Neuron (in vitro differentiated cells): Measurements from ENCODE around the gene DLG4.

Experiments used
- H2AFZ ChIP-seq: one replicate; pipeline ENCODE4 v1.6.1; 2013; ENCODE audit warnings: low read depth, mild to moderate bottlenecking, inconsistent platforms, low read length, moderate library complexity
- H3K27me3 ChIP-seq: one replicate; pipeline ENCODE4 v1.6.1; 2013; ENCODE audit warnings: low read length; ENCODE audit not compliant: insufficient read depth
- H3K36me3 ChIP-seq: one replicate; pipeline ENCODE4 v1.6.1; 2013; ENCODE audit warnings: low read length; ENCODE audit not compliant: insufficient read depth
- H3K4me1 ChIP-seq: one replicate; pipeline ENCODE4 v1.6.1; 2013; ENCODE audit warnings: low read length; ENCODE audit not compliant: insufficient read depth
- H3K4me3 ChIP-seq: 2 replicates; pipeline ENCODE4 v1.5.1; 2013; ENCODE audit warnings: mild to moderate bottlenecking, low read length, moderate library complexity
- H3K9me3 ChIP-seq: one replicate; pipeline ENCODE4 v1.6.1; 2013; ENCODE audit warnings: low read length

DLG4 gene

DNA sequence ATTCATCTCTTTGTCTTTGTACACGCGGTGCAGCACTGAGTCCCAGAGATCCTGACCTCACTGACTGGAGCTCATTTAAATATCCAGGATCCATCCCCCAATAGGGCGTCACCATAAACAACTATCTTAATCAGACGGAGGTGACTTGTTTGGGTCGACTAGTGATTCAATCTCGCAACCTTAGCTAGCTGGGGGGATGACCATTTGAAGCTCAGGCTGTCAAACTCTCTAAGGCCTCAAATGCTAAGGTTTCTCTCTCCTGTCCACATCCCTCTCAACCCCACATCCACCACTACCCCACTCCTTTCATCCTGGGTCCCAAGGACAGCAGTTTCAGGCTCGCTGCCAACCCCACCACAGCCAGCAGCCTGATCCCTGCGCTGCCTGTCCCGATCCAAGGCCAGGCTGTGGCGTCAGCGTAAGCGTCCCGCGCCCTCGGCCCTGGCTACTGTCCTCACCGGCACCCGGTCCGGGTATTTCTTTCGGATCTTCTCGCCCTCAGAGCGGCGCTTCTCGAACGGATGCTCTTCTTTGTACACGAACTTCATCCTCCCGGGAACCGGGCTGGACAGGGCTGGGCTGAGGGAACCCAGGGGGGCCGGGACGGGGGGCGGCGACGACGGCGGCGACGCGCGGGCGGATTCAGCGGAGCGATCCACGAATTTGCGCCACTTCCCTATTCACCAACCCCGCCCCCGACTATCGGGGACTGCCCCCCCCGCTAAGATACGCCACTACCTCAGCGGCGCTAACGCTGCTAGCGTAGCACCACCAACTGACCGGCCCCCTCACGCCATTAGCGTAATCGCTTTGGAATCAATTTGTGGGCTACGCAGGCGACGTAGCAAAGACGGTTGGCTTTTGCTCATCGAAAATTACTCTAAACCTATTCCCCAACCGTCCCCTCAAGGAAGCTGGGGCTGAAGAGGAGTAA lies 22.4 kb upstream of the DLG4 start, which contains the start of gene GABARAP:
GABARAP (minus strand) TSS at position 667 of the 934 bp plus-strand sequence; CDS start at position 548, 119 bp downstream.
- peaks cover 45% of the 10 kb centered on the region for H3K36me3 ChIP-seq
- peaks cover 32% of the 10 kb centered on the region for H3K4me1 ChIP-seq
- H3K9me3 ChIP-seq: no peaks in the 10 kb centered on the region
- H3K4me3 ChIP-seq: peak within 1 kb of the TSS; percentile 80
- H3K27me3 ChIP-seq: no peaks in the 10 kb centered on the region
- H2AFZ ChIP-seq: peak within 1 kb of the TSS; percentile 60

DNA sequence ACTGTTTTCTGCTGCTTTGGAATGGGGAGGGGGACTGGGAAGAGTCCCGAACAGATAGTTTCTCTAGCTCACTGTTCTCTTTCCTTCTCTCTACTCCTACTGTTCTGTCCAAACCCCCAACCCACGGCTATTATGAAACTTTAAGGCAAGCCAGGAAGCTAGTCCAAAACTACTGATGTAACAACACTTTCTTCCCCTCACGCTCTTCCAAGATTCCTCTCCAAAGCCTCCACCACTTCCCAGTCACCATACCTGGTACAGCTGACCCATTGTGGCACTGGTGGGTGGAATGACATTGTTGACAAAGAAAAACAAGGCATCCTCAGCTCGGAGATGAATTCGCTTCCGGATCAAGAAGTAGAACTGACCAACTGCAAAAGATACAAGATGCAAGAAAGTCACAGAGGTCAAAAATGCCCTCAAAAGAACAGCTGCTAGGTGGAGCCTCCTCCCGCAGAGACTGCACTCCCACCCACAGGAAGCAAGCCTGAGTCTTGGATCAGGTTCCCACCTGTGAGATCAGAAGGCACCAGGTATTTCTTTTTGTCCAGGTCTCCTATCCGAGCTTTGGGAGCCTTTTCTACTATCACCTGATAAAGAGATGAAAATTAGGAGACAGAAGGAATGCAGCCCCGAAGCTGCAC lies 21.6 kb upstream of the DLG4 start:
- Histone ChIP-seq H3K9me3 (no peaks in the 10 kb centered on the region), H3K36me3 (peaks cover 45% of the 10 kb centered on the region), H3K4me1 (peaks cover 37% of the 10 kb centered on the region), H3K4me3 (peak overlapping the region; percentile 80), H3K27me3 (no peaks in the 10 kb centered on the region), H2AFZ (no peak overlapping the region)

DNA sequence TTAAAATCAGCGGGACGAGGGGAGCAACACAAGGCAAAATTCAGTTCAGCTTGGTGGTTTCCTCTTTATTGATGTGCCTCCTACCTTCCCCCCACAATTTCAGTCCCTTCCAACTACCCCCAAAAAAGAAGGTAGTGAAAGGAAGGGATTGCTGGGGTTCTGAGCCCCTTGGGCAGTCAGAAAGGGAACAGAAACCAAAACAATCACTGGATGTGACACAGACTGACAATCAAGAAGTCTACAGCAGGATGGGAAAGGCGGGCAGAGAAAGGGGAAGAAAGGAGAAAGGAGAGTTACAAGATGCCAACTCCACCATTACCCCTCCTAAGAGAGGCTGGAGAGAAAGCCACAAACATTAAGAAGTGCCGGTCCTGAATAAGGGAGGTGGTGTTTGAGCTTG lies 20.7 kb upstream of the DLG4 start:
- Histone ChIP-seq H3K4me3 (peak overlapping the region; percentile 80), H3K36me3 (peaks cover 49% of the 10 kb centered on the region), H3K4me1 (peaks cover 37% of the 10 kb centered on the region)

DNA sequence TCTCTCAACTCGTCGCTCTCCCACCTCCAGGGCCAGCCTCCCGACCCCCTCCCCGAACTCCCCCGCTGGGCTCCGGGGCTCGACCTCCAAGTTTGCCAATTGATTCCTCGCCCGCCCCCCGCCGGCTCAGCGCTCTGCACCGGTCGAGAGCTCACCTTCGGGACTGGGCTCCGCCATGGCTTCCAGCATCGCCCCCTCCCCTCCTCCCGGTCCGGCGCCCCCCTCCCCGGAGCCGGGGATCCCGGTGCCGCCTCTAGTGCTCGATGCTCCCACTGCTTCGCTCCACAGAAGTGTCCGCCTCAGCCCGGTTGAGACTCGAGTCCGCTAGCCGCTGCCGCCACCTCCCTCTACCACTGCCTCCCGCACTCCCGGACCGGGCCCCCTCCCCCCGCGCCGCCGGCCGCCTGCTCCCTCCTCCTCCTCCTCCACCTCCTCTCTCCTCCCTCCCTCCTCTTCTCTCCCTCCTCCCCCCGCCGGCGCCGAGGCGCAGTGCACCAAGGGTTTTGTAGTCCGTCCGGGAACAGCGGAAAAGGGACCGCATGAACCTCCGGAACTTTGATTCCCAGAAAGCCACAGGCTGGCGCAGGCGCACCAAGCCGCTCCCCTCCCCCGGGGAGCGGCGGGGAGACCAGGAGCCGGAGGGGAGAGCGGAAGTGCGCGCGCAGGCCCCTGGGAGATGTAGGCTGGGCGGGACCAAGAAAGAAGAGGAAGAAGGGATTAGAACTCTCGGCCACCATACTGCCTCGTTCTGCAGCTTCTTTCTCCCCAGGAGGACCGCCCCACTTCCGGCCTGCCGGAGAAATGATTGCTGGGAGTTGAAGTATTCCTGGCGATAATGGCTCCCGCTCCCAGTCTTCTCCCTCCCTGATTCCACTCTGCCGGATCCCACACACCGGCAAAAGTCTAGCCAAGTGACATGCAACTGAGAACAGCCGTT lies 19.7 kb upstream of the DLG4 start, which contains the start of gene PHF23:
PHF23 (minus strand) TSS at position 367 of the 937 bp plus-strand sequence; CDS start at position 189, 178 bp downstream.
- Histone ChIP-seq H2AFZ (no peak within 1 kb of the TSS), H3K36me3 (peaks cover 47% of the 10 kb centered on the region), H3K9me3 (no peaks in the 10 kb centered on the region), H3K4me3 (peak within 1 kb of the TSS; percentile 95), H3K27me3 (no peaks in the 10 kb centered on the region), H3K4me1 (peaks cover 46% of the 10 kb centered on the region)

More for the DNA sequence above, 20.7 kb upstream of the DLG4 start:
- Histone ChIP-seq H3K27me3 (no peaks in the 10 kb centered on the region), H2AFZ (no peak overlapping the region), H3K9me3 (no peaks in the 10 kb centered on the region)

DNA sequence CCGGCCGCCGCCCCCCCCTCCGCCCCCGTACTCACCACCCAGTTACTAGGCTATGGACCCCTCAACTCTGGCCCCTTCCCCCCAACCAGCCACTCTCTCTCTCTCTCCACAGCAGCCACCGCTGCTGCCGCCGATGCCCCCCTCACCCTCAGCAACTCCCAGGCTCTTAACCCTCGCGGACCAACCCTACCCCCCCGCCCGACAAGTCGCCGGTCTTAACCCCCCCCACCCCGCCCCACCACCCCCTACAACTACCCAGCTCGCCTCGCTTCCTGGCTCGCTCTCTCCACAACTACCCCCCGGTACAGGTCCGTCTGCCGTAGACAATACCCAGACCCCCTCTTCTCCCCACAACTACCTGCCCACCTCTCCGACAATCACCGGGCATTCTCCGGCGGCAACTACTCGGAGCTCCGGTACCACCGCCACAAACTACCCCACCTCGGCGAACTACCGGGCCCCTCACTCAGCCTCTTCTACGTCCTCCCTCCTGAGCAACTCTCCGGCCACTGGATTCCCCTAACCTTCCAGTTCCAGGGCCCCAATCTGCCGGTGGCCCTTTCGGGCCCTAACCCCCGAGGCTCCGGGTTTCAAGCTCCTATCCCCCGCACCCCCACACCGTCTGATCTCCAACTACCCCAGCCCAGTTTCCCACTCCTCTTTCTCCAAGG lies 18.9 kb upstream of the DLG4 start:
- no peaks in the 10 kb centered on the region for H3K9me3 ChIP-seq
- peak overlapping the region; percentile 95 for H3K4me3 ChIP-seq
- H3K36me3 ChIP-seq: peaks cover 40% of the 10 kb centered on the region
- H3K27me3 ChIP-seq: no peaks in the 10 kb centered on the region
- H3K4me1 ChIP-seq: peaks cover 46% of the 10 kb centered on the region
- no peak overlapping the region for H2AFZ ChIP-seq

DNA sequence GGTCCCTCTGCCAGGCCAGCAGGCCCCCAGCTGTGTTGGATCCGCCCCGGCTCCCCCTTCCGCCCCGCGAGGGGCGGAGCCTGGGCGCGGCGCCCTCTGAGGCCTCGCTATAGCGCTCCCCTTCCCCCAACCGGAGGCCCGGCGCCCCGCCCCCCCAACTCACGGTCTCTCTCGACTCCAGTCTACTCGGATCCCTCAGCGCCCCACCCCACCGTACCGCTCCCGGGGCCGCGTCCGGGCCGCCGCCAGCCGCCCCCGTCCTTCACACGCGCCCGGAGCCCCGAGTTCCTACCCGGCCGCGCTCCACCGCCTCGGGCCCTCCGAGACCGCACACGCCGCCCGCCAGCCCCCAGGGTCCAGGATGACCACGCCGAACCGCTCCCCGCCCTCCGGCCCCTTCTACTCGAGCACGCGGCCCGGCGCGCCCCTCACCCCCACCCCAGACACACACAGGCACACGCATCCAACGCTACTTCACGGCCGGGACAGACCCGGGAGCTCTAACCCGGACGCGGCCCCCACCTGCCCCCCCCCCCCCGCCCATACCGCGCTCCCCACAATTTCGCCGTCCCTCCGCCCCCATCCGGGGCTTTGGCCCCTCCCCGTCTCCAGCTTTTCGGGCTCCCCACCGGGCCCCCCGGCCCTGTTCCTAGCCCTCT lies 18.3 kb upstream of the DLG4 start:
- no peaks in the 10 kb centered on the region for H3K27me3 ChIP-seq
- no peak overlapping the region for H2AFZ ChIP-seq
- peaks cover 44% of the 10 kb centered on the region for H3K4me1 ChIP-seq
- H3K9me3 ChIP-seq: no peaks in the 10 kb centered on the region
- H3K4me3 ChIP-seq: peak overlapping the region; percentile 95
- peaks cover 40% of the 10 kb centered on the region for H3K36me3 ChIP-seq

DNA sequence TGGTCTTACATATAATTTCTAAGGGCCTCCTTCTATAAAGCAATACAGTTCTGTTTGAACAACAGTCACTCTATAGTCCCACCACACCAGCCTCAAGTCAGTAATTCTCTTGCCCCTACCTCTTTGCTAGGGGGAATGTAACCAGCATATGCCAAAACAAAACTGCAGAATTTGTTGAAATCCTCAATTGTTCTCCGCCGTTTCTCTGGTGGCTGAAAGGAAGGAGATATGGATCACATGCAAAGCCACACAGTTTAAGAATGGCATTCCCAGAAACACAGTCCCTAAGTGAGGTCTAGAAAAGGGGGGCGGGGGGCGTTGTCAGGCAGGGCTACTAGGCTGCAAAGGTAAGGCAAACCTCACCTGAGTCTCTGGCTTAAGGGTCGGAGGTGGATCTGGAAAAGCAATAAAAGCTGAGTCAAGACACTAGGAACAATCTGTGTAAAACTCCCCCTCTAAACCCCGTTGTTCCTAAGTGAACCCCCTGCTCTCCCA lies 17.7 kb upstream of the DLG4 start:
- Histone ChIP-seq H3K27me3 (no peaks in the 10 kb centered on the region), H3K9me3 (no peaks in the 10 kb centered on the region), H3K36me3 (peaks cover 40% of the 10 kb centered on the region), H2AFZ (no peak overlapping the region), H3K4me1 (peaks cover 48% of the 10 kb centered on the region), H3K4me3 (peak overlapping the region; percentile 95)

DNA sequence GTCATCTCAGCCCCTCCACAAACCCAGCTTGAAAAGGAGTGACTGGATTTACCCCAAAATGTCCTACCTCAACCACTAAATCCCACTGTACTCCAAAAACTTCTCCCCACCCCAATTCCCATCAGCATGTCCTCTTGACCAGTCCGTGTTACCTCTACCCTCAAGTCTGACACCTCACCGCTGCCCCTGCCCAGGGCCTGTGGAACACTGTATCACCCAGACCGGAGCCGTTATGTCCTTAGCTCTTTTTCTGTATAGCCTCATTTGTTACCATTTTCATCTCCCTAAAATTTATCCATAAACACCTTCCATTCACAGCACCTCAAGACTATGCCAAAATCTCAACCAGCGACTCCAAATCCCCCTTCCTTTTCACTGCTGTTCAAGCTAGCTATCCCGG lies 17.2 kb upstream of the DLG4 start:
- H2AFZ ChIP-seq: no peak overlapping the region
- peaks cover 40% of the 10 kb centered on the region for H3K36me3 ChIP-seq
- H3K4me3 ChIP-seq: peak overlapping the region; percentile 95
- no peaks in the 10 kb centered on the region for H3K9me3 ChIP-seq
- H3K4me1 ChIP-seq: peaks cover 53% of the 10 kb centered on the region
- no peaks in the 10 kb centered on the region for H3K27me3 ChIP-seq

DNA sequence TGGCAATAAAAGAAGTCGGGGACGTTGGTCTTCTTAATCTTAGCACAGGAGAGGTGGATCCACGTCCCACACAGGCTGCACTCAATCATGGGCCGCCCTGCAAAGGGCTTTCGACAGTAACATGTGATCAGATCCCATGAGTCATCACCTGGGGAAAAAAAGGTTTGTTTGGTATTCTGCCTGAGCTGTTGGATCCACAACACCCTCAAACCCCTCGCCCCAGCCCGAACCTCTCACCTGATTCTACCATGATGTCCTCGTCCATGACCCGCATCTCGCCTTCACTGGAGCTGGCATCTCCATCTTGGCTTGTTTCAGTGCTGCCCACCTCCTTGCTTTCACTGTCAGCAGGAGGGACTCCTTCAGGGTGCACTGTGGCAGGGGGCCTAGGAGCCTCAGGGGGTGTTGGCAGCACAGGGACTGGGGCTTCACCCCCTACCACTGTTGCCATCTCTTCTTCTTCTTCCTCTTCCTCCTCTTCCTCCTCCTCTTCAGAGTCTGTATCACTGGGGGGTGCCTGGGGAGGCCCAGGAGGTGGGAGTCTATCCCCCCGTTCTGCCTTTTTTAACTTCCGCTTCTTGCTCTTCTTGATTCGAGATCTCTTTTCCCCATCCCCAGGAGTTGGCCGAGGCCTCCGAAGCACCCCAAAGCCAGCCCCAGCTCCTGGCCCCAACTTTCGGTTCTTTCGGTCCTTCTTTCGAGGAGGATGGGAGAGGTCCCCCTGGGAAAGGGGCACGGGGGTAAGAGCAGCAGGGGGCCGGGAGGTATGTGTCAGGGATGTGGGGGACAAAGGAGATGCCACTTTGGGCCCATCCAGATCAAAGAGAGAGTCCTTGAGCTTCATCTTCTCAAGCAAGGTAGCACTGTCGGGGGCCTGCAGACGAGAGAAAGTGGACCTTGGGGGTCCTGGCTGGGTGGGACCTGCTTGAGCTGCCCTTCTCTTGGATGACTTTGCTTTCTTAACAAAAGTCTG lies 16.3 kb upstream of the DLG4 start:
- Histone ChIP-seq H3K27me3 (no peaks in the 10 kb centered on the region), H3K36me3 (peaks cover 35% of the 10 kb centered on the region), H2AFZ (no peak overlapping the region), H3K4me3 (no peak overlapping the region), H3K9me3 (no peaks in the 10 kb centered on the region), H3K4me1 (peaks cover 47% of the 10 kb centered on the region)

DNA sequence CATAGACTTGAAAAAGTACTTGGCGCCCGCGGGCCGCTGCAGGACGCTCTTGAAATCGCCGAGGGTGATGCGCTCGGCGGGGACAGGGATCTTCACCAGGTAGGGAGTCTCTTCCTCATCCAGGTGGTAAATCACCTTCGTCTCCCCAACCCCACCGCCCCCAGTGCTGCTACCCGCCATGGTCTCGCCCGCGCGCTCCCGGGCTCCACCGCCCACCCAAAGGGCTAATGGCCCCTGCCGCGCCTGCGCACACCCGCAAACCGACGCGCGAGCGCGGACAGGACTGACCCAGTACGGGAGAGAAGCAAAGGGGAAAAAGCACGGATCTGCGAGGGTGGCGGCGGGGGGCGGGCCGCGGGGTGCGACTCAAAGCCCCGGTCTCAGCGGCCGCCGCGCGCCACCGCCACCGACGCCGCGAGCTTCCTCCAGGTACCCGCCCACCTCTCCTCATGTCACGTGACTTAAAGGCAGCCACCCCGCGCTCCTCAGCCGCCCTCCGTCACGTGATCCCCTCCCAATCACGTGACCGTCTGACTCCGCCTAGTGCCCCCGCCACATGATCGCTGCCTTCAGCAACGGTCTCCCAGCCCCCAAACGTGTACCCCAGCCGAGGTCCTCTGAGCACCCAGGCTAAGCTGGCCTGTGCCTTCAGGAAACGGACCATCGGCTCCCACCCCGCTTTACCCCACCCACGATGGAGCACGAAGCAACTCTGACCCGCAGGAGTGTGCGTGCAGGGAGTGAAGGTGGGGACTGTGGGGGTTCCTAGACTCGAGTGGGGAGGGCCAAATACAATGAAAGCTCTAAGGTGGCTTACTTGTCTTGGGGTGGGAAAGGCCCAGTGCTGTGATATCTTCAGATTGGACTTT lies 14.7 kb upstream of the DLG4 start, which contains the start of gene DVL2:
DVL2 (minus strand) TSS at position 435 of the 869 bp plus-strand sequence; CDS start at position 180, 255 bp downstream.
- Histone ChIP-seq H3K4me3 (peak within 1 kb of the TSS; percentile 98), H2AFZ (no peak within 1 kb of the TSS), H3K4me1 (peaks cover 34% of the 10 kb centered on the region), H3K36me3 (peaks cover 39% of the 10 kb centered on the region), H3K9me3 (no peaks in the 10 kb centered on the region), H3K27me3 (no peaks in the 10 kb centered on the region)
